Kidney tubule cell (primary cell): Measurements from ENCODE around the gene EOGT.
A peak's percentile ranks its signal among the peaks of the same experiment; 100 is the strongest.

Experiments
- DNase-seq: peaks from one replicate; pipeline ENCODE4 v3.0.0-alpha.2; 2018; ENCODE audit warnings: low spot score

Gene EOGT

GRCh38 chr3:69013253-69014021, at the start of gene EOGT:
EOGT (minus strand) TSS chr3:69013684; CDS start chr3:69009846, 3,838 bp downstream.
- DNase-seq, result peak; percentile 91

GRCh38 chr3:69059688-69060087, 46.2 kb upstream of the EOGT start:
- DNase-seq, result no peak

- no peak for DNase-seq
Measured at GRCh38 chr3:69058947-69059224, 45.4 kb upstream of the EOGT start.

- no peak for DNase-seq
Measured at GRCh38 chr3:69058180-69058946, 44.9 kb upstream of the EOGT start.

- no peak for DNase-seq
Measured at GRCh38 chr3:69052472-69052898, 39.0 kb upstream of the EOGT start.

GRCh38 chr3:69051756-69052471, 38.4 kb upstream of the EOGT start, which contains the start of gene TMF1:
TMF1 (minus strand) TSS chr3:69052333; CDS start chr3:69052086, 247 bp downstream.
- DNase-seq, result peak; percentile 99

GRCh38 chr3:69048990-69049389, 35.5 kb upstream of the EOGT start:
- no peak for DNase-seq

- no peak for DNase-seq
Measured at GRCh38 chr3:69044608-69045007, 31.1 kb upstream of the EOGT start.

GRCh38 chr3:69033470-69033869, 20.0 kb upstream of the EOGT start:
- DNase-seq, result peak; percentile 48

- DNase-seq, result no peak
Measured at GRCh38 chr3:69032737-69033136, 19.3 kb upstream of the EOGT start.

GRCh38 chr3:69032142-69032541, 18.7 kb upstream of the EOGT start:
- no peak for DNase-seq

GRCh38 chr3:69031635-69032034, 18.2 kb upstream of the EOGT start:
- DNase-seq, result no peak

- DNase-seq, result no peak
Measured at GRCh38 chr3:69020857-69021256, 7.4 kb upstream of the EOGT start.

GRCh38 chr3:69020424-69020823, 6.9 kb upstream of the EOGT start:
- no peak for DNase-seq

- peak; percentile 68 for DNase-seq
Measured at GRCh38 chr3:69016901-69017300, 3.4 kb upstream of the EOGT start.

- no peak for DNase-seq
Measured at GRCh38 chr3:69016102-69016501, 2.6 kb upstream of the EOGT start.

GRCh38 chr3:69014022-69014580, 617 bp upstream of the EOGT start:
- peak; percentile 60 for DNase-seq

GRCh38 chr3:69012800-69013252, 658 bp downstream of the EOGT start:
- peak; percentile 60 for DNase-seq

- DNase-seq, result peak; percentile 9
Measured at GRCh38 chr3:69012100-69012799, 1.2 kb downstream of the EOGT start.

- DNase-seq, result peak; percentile 6
Measured at GRCh38 chr3:69011096-69011730, 2.3 kb downstream of the EOGT start.
